HG03039 (cell line): Measurements from ENCODE around the gene GRIA1.

ENCODE experiments used
- ATAC-seq: cut with Tn5 transposase; IDR thresholded peaks from one replicate; pipeline ENCODE4 v1.9.1; 2021; ENCODE audit warnings: mild to moderate bottlenecking, moderate library complexity; ENCODE audit not compliant: unreplicated experiment

GRIA1 gene

DNA sequence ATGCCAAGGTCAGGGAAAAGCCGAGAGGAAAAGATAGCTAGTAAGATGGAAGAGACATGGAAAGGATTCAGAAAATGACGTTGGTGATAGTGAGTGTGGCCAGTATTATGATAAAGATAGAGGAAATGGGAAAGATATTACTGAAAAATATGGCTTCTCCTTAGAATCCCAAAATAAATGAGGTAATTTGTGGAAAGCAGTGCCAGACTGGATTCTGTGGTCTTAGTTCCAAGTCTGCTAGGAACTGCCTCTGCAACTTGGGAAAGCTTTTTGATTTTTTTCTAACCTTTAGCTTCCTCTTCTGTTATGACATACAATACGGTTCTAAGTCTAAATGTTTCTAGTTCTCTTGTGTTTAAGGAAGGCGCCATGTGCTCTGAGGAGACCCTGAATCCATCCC lies 54.2 kb downstream of the GRIA1 start:
- no peak for ATAC-seq

DNA sequence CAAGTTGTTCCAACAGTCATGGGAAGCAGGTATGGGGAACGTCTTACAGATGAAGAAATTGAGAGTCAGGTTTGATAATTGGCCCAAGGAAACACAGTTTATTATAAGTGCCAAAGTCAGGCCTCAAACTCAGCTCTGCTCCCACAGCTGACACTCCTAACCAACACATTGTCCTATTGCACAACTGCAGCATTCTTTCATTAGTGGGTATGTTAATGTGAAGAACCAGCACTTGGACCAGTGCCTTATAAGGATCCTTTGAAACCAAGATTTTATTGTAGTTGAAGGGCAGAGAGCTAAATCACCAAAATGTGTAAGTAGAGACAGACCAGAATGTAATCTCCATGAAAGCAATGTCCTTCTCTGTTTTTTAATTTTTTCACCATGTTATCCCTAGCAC lies 56.1 kb downstream of the GRIA1 start:
- no peak for ATAC-seq

DNA sequence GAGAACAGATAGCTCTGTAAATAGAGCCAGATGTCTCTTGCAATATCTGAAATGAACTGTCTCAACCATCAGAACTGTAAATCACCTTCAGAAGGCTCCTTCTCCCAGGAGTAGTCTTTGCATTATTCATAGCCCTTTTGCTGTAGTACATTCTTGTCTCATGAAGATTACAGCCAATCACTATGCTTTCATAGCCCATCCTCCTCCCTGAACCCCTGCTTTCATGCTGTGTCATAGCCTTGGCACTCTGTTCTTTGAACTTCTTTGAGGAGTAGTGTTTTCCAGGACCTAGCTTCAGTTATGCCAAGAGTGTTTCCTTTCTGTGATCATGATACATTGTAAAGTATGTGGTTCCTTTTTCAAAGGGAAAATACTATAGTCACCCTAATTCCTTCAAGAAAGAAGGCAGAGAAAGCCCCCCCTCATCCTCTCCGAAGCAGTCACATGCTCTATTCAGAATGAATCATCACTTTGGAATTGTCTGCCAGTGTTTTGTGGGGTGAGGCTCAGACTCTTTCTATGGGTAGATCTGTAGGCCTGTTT lies 61.1 kb downstream of the GRIA1 start:
- ATAC-seq: no peak

DNA sequence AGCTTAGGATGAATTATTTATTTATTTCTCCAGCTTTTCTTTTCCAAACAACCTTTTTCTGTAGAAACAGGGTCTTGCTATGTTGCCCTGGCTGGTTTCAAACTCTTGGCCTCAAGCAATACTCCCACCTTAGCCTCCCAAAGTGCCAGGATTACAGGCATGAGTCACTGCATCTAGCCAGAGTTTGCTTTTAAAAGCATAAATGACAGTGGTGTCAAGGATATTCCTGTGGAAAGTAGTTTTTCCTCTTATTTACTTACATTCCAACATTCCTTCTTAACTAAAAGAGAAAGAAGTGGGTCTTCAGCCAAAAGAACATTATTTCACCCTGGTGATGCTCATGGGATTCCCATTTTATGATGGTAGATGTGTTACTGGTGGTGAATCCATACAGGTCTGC lies 62.4 kb downstream of the GRIA1 start:
- no peak for ATAC-seq

DNA sequence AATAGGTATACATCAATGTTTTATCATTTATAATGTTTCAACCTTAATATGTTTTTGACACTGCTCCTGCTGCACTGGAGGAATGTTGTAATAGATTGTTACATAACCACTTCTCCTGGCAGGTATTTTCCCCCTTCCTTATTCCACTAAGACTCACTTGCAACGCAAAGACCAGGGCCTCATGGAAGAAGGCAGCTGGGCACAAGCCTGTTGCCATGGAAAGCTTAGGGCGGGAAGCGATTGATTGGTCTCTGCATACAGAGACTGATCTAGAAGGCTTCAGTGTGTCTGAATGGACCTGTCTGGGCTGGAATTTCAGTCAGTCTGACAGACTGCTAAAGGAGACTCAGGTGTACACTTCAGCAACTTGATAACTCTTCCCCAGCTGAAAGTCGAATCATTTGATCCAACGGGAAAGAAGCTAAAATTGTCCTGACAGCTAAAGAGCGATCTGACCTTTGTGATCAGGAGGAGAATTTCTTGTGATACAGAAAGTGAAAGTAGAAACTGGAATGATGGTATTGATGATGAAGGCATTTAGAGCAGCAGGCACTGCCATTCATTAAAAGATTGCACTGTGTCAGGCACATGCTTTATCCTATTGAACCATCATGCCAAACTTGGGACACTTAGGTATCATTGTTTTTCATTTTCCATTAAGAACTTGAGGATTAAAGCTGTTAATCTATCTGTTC lies 65.1 kb downstream of the GRIA1 start:
- no peak for ATAC-seq

GRCh38 chr5:153558957-153559356 lies 68.5 kb downstream of the GRIA1 start:
- no peak for ATAC-seq

GRCh38 chr5:153559926-153560325 lies 69.5 kb downstream of the GRIA1 start:
- ATAC-seq: no peak

DNA sequence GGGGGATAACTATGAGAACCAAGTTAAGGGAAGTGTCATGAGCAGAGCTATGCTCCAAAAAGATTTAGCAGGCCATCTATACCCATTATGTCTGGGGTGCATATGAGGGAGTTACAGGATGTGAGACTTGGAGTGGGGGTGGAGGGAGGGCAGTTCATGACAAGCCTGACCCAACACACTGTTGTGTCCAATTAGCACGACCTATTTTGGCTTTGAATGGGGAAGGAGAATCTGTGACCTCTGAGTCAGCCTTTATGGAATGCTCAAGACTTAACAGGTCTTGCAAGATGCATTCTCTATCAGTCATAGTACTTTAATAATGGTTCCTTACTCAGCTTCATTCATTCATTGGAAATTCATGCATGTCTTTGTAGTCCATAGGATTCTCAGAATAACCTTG lies 71.7 kb downstream of the GRIA1 start:
- ATAC-seq: no peak

DNA sequence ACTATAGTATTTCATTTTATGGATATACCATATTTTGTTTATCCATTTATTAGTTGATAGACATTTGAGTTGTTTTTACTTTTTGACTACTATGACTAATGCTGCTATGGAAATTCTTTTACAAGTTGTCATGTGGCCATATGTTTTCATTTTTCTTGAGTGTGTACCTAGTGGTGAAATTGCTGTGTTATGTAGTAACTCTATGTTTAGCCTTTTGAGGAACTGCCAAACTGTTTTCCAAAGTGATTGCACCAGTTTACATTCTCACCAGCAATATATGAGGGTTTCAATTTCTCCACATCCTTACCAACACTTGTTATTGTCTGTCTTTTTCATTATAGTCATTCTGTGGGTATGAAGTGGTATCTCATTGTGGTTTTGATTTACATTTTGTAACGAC lies 75.4 kb downstream of the GRIA1 start:
- no peak for ATAC-seq

DNA sequence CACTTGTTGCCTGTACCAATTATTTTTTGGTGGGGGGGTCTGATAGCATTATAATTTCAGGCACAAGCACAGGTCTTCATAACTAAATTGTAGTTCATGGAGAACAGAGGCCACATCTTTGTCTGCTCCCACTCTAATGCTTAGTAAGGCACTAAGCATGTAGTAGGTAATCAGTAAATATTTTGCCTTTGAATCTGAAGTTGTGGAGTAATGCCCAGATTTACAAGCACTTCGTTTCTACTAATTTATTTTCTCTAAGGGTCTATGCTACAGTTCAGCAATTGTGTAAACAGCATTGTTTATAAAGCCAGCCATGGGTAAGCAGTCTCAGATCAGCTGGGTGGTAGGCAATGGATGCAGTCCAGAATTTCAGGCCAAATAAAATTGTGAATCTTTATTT lies 78.6 kb downstream of the GRIA1 start:
- ATAC-seq: no peak

- ATAC-seq: no peak
Measured at GRCh38 chr5:153571162-153571561, 80.7 kb downstream of the GRIA1 start.

DNA sequence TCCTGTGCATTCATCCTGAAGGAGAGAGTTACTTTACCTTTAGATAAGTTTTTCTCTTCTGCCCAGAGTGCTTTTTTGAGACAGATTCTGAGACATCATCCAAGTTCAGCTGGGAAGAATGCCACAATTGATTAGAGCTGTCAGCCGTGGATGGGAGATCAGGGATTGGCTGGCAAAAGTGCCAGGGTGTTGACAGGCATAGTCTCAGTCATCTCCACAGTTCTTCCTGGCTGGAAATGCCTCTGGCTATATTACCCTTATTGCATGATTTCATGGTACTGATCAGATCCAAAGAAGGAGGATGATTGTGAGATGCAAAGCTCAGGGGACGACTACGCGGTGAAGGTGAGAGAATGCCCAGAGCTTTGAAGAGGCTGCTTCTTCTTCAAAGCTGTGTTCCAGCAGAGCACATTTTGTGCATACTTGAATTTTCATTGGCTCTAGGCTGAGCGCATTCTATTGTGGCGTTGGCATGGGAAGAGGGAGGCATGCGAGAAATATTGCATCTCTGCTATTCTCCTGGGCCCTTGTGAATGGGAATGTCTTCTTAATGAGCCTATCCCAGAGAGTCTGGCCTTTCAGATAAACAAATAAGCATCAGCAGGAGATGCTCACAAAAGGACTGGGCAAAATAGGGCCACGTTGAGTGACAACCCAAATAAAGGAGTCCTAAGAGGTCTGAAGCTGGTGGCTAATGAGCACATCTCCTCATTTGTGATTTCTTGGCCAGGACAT lies 82.1 kb downstream of the GRIA1 start:
- ATAC-seq: no peak

GRCh38 chr5:153573326-153574033 lies 83.0 kb downstream of the GRIA1 start:
- no peak for ATAC-seq

- no peak for ATAC-seq
Measured at GRCh38 chr5:153584126-153584959, 93.9 kb downstream of the GRIA1 start.

DNA sequence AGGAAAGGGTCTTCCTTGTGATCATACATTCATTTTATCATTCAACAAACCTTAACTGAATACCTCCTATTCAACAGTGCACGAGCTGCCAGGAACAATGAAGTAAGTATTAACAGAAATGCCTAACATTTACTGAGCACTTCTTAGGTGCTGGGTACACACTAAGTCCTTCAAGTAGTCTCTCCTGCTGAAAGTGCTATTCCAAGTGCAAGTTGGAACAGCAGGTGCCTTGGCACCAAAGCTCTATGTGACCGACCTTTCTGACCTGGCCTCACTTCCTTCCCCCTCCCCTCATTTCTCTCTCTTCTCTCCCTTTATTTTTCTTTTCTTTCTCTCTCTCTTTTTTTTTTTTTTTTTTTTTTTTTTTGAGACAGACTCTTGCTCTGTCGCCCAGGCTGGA lies 94.5 kb downstream of the GRIA1 start:
- no peak for ATAC-seq

DNA sequence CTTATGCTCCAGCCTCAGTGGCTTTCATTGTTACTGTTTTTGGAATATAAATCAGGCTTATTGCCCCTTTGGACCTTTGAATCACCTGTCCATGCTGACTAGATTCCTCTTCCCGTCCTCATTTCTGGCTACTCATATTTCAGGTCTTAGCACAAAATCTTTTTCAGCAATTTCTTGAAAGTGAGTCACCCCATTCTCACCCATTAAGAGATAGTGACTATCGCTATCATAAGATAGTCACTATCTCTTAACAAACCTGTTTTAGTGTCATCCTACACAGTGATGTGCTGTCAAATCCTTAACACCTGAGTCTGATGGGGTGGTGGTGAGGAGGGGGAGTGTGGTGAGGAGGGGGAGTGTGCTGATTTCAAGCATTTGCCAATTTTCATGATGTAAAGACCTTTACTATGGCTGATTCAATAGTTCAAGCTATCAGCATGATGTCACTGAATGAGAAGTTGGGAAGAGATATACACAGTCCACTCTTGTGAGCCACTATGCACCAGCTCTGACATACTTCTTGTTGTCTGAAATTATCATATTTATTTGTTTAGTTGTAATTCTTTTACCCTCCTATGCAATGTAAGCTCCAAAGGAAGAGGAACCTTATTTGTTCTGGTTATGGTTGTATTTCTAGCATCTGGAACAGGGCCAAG lies 95.3 kb downstream of the GRIA1 start:
- ATAC-seq: no peak

DNA sequence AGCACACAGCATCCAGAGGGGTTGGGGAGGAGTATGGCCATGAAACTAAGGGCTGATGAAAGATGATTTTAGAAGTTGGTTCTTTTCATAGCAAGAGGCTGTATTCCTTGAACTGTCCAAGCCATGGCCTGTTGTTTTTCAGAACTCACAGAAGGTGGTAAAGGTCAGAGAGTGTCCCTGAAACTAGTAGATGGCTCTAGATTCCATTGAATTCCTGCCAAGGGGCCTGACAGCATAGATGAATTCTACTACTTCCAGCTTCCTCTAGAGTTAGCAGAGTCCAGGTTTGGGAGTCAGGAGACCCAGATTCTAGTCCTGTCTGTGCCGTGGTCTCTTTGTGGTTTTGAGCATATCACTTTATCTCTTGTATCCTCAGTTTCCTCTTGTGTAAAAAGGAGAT lies 101.6 kb downstream of the GRIA1 start:
- no peak for ATAC-seq

- ATAC-seq: no peak
Measured at GRCh38 chr5:153594785-153595184, 104.3 kb downstream of the GRIA1 start.

DNA sequence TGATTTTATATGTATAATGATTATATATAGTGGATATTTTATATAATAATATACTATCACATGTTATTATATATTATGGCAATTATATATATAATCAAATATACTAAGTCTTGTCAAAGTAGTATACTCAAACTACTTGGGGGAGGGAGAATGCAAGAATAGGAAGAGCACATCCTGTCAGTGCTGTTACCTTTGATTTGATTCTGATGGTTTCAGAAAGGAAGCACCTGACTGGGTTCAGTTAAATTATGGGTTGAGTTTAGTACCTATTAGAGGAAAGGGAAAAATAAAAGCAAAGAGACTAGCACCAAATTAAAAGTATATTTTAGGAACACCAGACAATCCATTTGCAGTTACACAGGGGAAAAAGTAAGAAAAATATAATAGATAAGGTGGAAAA lies 107.6 kb downstream of the GRIA1 start:
- ATAC-seq: no peak

- no peak for ATAC-seq
Measured at GRCh38 chr5:153601377-153601776, 110.9 kb downstream of the GRIA1 start.
